DMS153 treated with DMSO at 0.1 percent for 48 hours (cell line): ENCODE measurements around the gene SPRY4.
"Not testable (repeated sequence)": the region's sequence is repeated elsewhere in the genome, so short reads cannot be mapped to it uniquely, and the experiment has no call there.

ENCODE experiments used
- DNase-seq: peaks from one replicate; lab custom pipeline; 2025; ENCODE audit not compliant: unreplicated experiment; lab: John Stamatoyannopoulos, UW

The SPRY4 gene

DNA sequence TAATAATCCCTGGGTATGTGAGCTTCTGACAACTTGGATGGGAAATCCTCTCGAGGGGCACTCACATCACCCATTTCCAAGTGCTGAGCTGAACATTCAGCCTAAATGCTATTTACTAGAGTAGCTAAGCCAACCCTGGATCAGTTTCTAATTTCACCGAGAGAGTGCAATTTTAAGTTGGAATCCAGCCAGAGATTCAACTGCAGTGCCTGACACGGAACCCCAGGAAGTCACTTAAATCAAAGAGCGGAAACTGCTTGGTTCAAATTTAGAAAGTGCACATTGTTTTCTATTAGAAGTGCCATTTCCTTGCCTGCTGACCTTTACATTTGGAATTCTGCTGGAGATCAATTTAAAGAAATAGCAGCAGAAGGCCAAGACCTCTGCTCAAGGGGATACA lies 8.8 kb downstream of the SPRY4 start:
- DNase-seq = peak; percentile 60

DNA sequence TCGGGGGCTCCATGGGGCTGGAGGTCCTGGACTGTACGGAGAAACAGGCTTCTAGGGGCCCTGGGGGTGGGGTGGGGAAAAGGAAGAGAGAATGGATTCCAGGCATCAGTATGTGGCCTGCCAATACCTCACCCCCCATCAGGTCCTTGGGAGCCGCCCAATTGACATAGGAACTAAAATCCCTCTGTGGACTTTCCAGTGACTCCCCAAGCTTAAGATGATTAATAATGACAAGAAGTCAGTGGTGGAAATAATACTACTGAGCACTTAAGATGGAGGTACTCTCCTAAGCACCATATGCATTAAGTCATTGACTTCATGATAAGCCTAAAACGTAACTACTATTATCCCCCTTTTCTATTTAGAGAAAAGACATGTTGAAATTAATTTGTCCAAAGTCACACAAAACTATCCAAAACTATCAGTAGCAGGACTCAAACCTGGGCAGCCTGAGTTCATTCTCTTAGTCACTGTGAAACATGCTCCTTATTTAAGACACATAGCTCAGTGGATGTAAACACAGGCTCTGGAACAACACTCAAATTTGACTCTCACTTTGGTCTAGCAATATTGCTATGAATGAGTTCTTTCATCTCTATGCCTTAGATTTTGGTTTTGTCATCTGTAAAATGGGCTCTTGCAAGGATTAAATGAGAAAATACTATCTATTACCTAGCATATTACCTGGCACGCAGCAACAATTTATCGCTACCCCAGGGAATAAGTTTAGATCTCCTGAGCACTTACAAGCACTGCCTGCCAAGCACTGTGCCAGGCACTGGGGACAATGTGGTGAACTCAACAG lies 9.5 kb downstream of the SPRY4 start:
- no peak for DNase-seq

DNA sequence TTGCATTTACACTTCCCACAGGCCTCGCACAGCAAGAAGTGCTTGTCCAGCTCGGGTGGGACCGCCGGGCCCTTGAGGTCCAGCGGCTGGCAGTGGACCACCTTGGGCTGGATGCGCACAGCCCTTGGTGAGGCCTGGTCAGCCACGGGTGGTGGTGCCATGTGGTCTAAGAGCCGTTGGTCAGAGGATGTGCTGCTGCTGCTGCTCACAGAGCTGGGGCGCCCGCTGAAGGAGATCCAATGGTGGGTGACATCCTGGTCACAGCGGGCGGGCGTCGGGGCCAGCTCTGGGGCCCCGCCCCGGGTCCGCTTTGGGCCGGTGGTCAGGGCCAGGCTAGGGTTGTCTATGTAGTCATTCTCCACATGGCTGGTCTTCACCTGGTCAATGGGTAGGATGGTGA lies 10.2 kb downstream of the SPRY4 start:
- DNase-seq = no peak

DNA sequence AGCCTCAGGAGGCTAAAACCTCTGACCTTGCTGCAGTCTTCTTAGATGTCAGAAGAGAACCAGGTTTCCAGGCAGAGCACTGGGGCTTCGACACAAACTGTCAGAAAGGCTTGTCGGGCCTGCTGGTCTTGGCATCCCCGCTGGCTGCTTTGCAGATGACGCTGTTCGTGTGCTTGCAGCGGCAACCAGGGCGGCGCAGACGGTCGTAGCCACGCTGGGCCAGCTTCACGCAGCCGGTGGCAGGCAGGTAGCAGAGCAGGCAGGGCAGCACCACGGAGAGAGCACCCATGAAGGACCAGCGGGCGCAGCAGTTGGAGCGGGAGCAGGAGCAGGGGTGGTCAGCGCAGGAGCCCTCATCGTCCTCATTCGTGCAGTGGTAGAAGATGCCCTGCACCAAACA lies 10.7 kb downstream of the SPRY4 start:
- no peak for DNase-seq

DNA sequence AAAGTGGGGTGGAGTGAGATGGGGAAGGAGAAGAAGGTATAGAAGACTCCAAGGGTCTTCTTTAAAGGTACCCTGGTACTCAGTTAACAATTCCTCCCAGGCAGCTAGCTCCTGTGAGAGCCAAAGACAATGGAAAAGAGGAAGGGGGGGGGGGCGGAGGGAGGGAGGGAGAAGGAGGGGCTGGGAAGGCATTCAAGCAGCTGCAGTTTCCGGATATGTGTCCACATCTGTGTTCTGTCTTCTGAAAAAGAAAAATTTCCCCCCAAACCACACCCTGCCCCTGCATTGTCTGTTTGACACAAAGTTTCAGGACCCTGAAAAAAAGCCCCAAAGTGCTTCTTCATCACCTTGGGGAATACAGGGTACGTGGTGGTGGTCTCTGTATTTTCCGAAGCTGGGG lies 11.1 kb downstream of the SPRY4 start:
- DNase-seq = no peak

DNA sequence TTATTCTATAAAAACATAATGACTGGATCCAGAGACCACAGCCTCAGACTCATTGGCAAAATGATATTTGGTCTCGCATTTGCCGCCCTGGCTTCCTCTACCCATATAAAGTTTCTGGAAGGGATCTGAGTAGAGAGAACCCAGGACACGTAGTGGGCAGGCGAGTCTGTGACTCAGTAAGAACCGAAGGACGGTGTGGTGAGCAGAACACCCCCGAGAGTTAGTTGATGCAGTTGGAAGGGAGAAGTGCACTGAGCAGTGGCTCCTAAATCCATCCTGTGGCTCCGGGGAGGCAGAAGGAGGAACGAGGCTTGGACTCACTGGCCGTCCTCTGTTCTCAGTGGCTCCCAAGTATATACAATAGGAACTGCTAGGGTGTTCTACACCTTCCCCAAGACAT lies 11.5 kb downstream of the SPRY4 start:
- DNase-seq = no peak

DNA sequence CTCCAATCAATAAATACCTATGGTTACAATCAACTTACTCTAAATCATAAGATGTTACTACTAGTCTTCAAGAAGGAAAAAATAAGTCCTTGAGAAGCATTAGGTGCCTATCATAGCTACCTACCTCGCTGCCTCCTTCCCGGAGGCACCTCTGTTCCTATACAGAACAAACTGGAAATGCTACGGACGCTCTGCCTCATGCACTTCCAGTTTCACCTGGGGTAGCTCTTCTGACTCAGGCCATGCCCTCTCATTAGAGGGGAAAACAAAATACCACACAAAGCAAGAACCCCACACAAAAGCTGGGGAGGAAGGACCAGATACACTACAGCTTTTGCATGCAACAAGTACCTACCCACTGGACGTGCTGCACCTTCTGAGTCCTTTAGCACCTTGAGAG lies 12.4 kb downstream of the SPRY4 start:
- DNase-seq = no peak

DNA sequence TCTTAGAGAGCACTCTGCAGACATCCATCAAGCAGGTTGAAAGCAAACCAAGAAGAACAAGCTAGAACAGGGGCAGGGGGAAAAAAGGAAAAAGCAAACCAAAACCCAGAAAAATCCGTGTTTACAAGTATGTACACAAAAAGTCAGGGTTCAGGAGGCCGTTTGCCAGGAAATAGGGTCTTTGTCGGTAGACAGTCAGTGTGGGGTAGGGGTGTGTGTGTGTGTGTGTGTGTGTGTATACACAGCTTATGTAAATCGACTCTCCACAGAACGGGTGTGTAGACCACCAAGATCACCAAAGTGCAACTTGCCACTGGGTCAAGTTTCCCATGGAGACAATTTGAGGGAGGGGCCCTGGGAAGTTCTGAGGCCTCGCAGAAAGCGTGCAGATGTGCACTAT lies 13.1 kb downstream of the SPRY4 start:
- no peak for DNase-seq

DNA sequence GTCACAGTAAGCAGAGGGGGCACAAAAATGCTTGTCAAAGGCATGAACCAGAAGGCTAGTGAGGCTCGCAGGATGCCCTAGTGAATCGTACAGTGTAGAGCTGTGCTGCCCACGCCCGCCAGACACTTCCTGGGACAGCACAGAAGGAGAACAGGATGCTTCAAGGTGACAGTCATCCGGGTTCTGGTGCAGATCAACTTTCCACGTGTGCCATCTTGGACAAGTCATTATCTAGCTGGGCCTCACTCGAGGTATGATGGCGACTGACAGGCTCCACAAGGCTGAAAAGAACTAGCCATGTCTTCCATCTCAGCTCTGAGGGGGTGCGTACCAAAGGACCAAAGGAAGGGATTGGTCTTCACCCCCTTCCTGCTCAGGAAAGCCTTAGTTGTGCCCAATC lies 14.0 kb downstream of the SPRY4 start:
- no peak for DNase-seq

DNA sequence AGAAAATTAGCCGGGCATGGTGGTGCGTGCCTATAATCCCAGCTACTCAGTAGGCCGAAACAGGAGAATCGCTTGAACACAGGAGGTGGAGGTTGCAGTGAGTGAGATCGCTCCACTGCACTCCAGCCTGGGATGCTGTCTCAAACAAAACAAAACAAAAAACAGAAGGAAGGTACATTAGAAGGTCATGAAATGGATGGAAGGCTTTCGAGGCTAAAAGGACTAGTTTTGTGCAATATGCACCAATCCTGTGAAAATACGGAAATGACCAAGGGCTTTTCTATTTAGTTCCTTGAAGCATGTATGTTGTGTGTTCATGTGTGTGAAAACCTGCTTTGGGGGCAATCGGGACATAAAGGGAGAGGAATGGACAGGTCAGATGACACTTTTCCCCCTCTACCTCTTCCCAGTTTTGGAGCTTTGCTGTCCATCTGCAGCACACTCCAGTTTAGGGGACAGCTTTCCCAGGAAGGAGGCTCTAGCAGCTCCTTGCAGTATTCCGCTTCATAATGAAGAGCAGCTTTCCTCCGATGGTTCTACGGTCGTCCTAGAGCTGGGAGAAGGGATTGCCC lies 15.0 kb downstream of the SPRY4 start:
- DNase-seq = no peak

DNA sequence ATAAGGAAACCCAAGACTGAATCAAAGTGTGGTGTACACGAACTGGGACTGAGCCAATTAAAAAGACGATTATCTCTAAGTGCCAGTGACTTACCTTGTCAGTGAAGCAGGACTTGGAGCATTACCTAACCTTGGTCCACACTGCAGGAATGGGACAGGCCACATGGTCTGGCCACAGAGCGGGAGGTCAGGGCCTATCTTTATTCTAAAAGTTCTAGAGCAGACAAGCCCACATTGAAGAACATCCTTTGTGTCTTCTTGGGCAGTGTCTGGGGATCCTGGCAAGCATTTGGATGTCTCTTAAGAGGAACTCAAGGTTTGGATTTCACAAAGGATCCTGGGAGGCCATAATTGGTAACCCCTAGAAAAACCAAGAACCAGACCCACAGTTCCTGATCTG lies 16.5 kb downstream of the SPRY4 start:
- DNase-seq = no peak

DNA sequence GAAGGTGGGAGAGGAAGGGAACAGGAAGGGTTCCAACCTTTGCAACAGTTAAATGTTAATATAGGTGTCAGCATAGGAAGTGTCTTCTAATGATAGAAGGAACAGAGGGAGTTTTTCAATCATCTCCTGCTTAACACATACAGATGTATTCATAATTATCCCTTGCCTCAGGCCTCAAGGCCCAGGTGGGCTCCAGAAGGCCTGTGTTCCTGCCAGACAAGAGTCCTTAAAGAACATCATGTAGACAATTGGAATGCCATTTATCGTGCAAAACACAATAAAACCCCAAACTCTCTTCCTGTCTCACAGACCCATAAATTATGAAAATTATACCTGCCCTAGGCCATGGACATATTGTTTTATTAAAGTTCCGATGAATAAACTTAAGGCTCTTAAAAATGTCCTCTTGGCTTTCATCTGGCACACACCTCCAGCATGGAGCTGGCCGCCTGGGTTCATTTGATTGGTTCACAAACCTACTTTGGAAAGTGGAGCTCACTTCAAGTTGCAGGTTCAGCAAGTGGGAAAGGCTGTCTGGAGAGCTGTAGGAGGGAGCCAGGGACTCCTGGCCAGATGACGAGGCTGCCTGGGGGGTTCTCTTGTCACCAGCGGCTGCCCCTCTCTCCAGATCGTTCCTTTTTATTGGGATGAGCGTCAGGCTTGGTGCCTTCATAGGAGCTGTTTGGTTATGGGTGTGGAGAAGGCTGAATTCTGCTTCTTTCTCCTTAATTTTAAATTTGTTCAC lies 17.5 kb downstream of the SPRY4 start:
- no peak for DNase-seq

DNA sequence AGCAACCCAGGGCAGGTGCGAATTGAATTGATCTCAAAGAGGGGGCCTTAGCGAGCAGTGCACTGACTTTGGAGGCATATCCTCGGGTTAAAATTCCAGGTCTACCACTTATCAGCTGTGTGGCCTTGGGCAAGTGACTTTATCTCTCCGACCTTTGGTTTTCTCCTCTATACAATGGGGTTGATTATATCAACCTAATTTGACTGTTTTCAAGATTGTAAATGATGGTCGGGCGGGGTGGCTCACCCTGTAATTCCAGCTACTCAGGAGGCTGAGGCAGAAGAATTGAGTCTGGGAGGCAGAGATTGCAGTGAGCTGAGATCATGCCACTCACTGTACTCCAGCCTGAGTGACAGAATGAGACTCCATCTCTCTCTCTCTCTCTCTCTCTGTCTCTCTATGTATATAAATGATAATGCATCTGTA lies 18.7 kb downstream of the SPRY4 start:
- DNase-seq = no peak

DNA sequence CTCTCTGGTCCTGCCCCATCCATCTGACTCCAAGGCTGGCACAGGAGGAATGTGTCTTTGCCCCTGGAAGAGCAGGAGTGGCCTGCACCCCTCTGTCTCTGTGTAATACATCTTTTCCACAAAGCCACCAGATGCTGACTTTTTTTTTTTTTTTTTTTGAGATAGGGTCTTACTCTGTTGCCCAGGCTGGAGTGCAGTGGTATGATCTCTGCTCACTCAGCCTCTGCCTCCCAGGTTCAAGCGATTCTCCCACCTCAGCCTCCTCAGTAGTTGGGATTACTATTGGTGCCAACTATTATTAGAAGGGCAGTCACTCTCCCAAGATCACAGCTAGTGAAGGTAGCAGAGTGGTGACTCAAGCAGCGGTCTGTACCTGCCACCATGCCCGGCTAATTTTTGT lies 19.6 kb downstream of the SPRY4 start:
- DNase-seq = no peak

DNA sequence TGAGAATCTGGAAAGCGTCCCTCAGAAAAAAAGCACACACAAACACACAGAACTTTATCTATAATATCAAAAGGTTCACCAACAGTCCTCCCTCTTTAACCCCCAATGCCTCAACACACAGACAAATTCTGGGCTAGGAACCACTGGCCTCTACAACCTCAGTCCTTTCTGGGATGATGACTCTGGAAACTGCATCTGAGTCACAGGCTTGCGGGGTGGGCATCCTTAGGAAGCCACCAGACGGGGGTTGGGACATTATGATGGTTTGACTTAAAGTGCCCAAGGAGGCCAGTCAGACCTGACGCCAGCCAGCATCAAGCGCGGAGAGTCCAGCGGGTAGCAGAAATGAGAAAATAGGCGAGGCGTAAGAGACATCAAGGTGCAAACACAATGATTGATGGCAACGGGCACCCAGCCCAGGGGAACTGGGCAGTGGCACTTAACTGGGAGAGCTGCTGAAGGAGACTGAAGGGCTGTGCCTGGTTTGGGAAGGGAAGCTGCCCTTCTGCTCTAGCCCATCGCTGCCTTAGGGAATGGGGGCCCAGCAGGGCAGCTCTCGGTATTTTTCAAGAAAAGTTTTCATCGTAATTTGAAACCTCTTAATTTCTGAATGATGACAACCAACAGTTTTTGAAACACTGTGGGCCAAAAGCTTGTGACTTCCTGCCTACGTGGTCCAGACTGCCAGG lies 20.7 kb downstream of the SPRY4 start:
- no peak for DNase-seq

DNA sequence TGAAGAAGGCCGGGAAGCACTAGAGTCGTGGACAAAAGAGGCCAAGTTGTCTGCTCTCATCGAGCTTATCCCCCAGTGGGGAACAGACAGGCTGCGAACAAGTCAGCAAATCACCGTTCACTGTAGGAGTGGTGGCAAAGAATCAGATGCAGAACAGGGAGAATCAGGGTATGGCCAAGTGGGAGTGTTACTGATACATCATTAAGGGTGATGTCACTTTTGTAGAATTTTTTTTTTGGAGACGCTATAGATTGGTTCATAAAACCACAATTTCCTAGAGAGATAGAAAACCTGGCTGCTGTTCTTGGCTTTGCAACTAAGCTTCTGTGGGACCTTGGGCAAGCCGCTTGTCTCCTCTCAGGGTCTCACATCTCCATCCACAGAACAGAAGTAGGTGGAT lies 21.3 kb downstream of the SPRY4 start:
- DNase-seq = no peak

DNA sequence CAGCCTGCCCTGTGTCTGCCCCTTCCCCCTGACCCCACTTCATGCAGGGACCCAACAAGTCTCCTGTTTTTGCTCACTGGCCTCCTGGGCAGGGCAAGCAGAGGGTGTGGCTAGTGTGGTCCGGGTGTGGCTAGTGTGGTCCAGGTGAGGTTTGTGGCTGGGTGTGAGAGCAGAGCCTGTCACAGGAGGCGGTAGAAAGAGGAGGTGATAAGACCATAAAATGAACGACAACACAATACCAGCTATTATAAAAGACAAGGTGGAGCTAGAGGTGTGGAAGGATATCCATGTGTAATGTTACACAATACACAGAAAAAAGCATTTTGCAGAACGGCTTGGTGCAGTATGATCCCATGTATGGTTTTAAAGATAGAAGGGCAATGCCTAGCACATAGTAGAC lies 23.3 kb downstream of the SPRY4 start:
- no peak for DNase-seq

DNA sequence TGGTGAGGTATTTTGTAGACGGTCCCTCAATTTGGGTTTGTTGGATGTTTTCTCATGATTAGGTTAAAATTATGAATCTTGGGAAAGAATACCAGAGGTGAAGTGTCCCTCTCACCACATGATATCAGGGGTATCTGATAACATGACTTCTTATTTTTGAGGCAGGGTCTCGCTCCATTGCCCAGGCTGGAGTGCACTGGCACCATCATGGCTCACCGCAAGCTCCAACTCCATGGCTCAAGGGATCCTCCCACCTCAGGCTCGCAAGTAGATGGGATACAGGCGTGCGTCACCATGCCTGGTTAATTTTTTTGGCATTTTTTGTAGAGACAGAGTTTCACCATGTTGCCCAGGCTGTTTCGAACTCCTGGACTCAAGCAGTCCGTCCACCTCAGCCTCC lies 24.1 kb downstream of the SPRY4 start:
- DNase-seq = no peak

DNA sequence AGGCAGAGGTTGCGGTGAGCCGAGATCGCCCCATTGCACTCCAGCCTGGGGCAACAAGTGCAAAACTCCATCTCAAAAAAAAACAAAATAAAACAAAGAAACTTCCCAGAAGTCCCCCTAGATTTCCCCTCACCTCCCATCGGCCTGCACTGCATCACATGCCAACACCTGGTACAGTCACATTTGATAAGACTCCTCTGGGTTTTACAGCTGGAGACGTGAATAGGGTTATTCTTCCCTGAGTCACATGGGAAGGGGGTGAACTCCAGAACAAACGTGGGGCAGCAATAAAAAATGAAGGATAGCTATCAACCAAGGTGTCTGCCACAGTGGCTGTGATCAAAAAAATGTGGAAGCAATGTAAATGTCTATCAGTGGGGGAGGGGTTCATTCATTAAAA lies 26.0 kb downstream of the SPRY4 start:
- DNase-seq = no peak

DNA sequence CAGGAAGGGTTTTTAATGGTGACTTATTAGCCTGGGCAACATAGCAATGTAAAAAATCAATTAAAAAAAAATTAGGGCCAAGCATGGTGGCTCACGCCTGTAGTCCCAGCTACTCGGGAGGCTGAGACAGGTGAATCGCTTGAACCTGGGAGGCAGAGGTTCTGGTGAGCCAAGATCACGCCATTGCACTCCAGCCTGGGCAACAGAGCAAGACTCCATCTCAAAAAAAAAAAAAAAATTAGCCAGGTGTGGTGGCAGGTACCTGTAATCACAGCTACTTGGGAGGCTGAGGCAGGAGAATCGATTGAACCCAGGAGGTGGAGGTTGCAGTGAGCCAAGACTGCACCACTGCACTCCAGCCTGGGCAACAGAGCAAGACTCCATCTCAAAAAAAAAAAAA lies 27.0 kb downstream of the SPRY4 start:
- not testable (repeated sequence) for DNase-seq

DNA sequence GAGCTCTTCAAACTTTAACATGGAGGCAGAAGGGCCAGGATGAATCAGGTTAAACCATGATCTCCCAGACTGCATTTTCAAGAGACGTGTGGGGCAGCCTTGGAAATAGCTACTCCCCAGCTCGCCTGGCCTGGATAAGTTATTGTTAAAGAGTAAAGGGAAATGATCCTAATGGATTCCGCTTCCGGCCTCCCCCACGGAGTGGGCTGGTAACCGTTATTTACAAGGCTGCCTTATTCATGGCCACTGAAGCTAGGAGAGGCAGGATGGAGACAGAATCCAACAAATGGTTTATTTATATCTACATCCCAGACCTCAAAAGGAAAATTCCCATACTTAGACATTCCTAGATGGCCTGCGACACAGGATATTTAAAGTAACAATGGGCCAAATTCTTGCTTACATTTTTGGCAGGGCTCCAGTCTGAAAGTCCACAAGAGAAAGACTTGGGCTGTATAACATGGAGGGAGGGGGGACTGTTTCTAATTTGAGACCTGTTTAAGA lies 27.9 kb downstream of the SPRY4 start:
- no peak for DNase-seq
